C4-2B (cell line): ENCODE results near the gene DIS3L2.

Experiments
- H3K27ac ChIP-seq: fragments of 450-650 bp; 2 replicates; pipeline ENCODE4 v1.5.1; 2017
- ZFX ChIP-seq: fragments of 450-650 bp; IDR thresholded peaks from 2 replicates; pipeline ENCODE4 v1.6.1; 2017
- TF ChIP-seq, protein P1 (sequence below): fragments of 450-650 bp; conservative IDR thresholded peaks from 2 replicates; pipeline ENCODE4 v1.5.1; 2017; ENCODE audit warnings: mild to moderate bottlenecking

The DIS3L2 gene

DNA sequence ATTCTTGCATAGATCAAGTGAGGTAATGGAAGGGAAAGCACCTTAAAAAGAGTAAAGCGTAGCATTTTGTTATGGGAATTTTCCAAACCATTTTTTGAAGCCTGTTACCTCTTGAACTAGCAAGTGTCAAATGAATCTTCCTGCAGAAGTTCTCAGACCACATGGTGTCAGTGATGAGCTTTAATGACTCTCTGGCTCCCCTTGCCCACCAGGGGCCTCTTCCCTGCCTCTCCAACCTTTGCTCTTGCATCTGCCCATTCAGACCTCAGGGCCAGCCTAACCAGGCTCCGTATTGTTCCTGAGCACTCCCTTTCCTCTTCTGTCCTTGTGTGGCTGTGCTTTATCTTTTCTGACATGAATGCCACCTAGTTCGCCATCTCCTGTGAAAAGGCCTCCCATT lies 155.9 kb downstream of the DIS3L2 start:
- TF ChIP-seq, protein P1, sequence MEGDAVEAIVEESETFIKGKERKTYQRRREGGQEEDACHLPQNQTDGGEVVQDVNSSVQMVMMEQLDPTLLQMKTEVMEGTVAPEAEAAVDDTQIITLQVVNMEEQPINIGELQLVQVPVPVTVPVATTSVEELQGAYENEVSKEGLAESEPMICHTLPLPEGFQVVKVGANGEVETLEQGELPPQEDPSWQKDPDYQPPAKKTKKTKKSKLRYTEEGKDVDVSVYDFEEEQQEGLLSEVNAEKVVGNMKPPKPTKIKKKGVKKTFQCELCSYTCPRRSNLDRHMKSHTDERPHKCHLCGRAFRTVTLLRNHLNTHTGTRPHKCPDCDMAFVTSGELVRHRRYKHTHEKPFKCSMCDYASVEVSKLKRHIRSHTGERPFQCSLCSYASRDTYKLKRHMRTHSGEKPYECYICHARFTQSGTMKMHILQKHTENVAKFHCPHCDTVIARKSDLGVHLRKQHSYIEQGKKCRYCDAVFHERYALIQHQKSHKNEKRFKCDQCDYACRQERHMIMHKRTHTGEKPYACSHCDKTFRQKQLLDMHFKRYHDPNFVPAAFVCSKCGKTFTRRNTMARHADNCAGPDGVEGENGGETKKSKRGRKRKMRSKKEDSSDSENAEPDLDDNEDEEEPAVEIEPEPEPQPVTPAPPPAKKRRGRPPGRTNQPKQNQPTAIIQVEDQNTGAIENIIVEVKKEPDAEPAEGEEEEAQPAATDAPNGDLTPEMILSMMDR: no peak
- no peak for TF ChIP-seq ZFX

GRCh38 chr2:232120911-232121310 lies 159.4 kb downstream of the DIS3L2 start:
- no peak overlapping the region for H3K27ac ChIP-seq
- TF ChIP-seq, protein P1: no peak
- no peak for TF ChIP-seq ZFX

More for the DNA sequence above, 155.9 kb downstream of the DIS3L2 start:
- no peak overlapping the region for H3K27ac ChIP-seq

DNA sequence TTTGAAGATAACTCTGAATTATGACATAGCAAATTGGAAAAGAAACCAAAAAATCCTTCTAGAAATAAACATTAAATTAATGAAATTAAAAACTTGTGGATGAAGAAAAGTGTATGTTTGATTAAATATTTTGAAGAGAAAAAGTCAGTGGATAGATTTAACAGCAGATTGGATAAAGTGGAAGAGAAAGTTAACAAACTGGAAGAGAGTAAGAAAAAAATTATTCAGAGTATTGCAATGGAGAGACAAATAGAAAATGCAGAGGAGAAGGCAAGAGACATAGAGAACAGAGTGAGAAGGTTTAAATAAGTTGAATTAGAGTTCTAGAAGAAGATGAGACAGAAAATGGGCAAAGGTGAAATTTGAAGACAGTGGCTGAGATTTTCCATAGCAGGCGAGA lies 162.8 kb downstream of the DIS3L2 start:
- TF ChIP-seq, protein P1: no peak
- TF ChIP-seq ZFX: no peak
- no peak overlapping the region for H3K27ac ChIP-seq

DNA sequence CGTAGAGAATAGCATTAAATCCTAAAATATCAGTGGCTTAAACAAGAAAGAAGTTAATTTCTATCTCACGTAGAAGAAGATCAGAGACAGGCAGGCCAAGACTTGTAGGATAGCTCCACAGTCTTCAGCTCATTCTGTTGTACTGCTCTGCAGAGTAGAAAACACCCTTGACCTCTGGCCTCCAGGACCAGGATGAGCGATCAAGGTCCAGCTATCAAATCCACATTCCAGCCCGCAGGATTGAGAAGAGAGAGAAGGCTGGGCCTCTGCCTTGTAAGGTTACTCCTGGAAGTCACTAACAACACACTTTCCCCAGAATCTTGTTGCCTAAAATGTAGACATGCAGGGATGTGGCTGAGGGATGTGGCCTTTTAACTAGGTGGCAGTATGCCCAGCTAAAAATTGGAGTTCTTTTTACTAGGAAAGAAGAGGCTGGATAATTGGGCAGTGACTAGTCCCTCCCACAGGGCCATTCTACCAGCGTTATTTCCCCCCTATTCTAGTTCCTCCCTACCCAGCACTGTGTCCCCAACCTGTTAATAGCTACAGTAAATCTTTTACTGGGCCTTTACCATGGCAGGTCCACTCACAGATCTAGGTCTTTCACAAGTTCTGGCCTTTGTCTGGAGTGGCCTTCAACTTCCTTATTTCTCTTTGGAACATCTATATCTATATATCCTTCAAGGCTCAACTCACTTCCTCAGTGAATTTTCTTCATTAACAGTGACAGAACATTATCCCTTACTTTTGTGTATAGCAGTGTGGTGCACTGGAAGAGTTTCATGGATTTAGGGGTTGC lies 165.0 kb downstream of the DIS3L2 start:
- TF ChIP-seq, protein P1: no peak
- no peak for TF ChIP-seq ZFX
- no peak overlapping the region for H3K27ac ChIP-seq

DNA sequence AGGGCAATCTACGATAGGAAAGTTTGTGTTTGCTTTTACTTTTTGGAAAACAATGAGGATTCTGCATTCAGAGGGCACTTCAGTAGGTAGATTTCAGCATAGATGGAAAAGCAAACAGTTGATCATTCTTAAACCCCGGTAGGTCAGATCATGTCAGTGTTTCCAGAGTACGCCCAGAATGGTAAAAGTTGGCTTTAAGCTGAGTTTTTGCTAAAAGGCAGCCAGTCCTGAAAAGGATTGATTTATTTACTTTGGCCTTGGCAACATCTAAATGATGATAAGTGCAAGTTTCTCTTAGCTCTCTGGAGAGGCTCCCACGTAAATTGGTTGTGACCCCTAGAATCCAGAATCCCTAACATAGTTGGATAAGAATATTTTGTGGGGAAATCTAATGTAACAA lies 168.0 kb downstream of the DIS3L2 start:
- no peak for TF ChIP-seq ZFX
- TF ChIP-seq, protein P1: no peak
- no peak overlapping the region for H3K27ac ChIP-seq

- H3K27ac ChIP-seq: no peak overlapping the region; the same call in 1 of the 2 replicates
- TF ChIP-seq, protein P1: no peak
- TF ChIP-seq ZFX: no peak
Observed at GRCh38 chr2:232132181-232132580, 170.7 kb downstream of the DIS3L2 start.

- no peak for TF ChIP-seq ZFX
- TF ChIP-seq, protein P1: peak; percentile 15
- H3K27ac ChIP-seq: no peak overlapping the region; the same call in 1 of the 2 replicates
Observed at GRCh38 chr2:232133078-232133477, 171.6 kb downstream of the DIS3L2 start.
